Panc1 (cell line): ENCODE results near the gene CYP4B1. TPM values are rescaled to one million over a fixed set of nuclear protein-coding genes. Genes with fewer than 3 reads are reported as not detected.
A peak's percentile ranks its signal among the peaks of the same experiment; 100 is the strongest.

Source experiments
- ATAC-seq: fragments of 200-7000 bp; cut with Tn5 transposase; 2 replicates; pipeline ENCODE4 v1.9.1; 2020; ENCODE audit warnings: mild to moderate bottlenecking, moderate library complexity
- BruUV-seq: library from RNA; stranded (reverse); fragments of 400-500 nt; replicated peaks from 2 replicates; lab custom pipeline; 2021; lab: Mats Ljungman, UMichigan
- CTCF ChIA-PET: fragments of 300-600 bp; sonication (Branson Sonifier 250); formaldehyde crosslinking; loops from one replicate; lab custom pipeline; 2022; ENCODE audit warnings: antibody characterized with exemption; lab: Charles Lee
- POLR2A ChIA-PET: fragments of 300-600 bp; sonication (Branson Sonifier 250); formaldehyde crosslinking; loops from one replicate; lab custom pipeline; 2022; ENCODE audit warnings: antibody characterized with exemption; lab: Charles Lee
- DNase-seq: peaks from one replicate; pipeline ENCODE4 v3.0.0-alpha.2; 2010; ENCODE audit warnings: low read depth, low spot score
- H3K27ac ChIP-seq: 2 replicates; pipeline ENCODE4 v1.5.1; 2011; ENCODE audit warnings: mild to moderate bottlenecking, low read length, inconsistent platforms
- H3K27me3 ChIP-seq: fragments of 200-500 bp; sonication (Bioruptor generic); 2 replicates; pipeline ENCODE4 v1.6.0; 2014; ENCODE audit warnings: low read length, inconsistent platforms; ENCODE audit not compliant: control insufficient read depth, insufficient read depth
- H3K36me3 ChIP-seq: fragments of 200-500 bp; sonication (Bioruptor generic); 2 replicates; pipeline ENCODE4 v1.5.1; 2014; ENCODE audit warnings: inconsistent platforms, mild to moderate bottlenecking, low read length, moderate library complexity; ENCODE audit not compliant: control insufficient read depth, insufficient read depth
- H3K4me1 ChIP-seq: 2 replicates; pipeline ENCODE4 v1.5.1; 2011; ENCODE audit warnings: inconsistent platforms, mild to moderate bottlenecking, low read length, moderate library complexity; ENCODE audit not compliant: control insufficient read depth, insufficient read depth
- H3K4me3 ChIP-seq, 2 experiments: 2 replicates each; pipeline ENCODE4 v1.5.1; 2011 to 2012; ENCODE audit warnings: low read depth in 2 of 2, low read length in 2 of 2, mild to moderate bottlenecking in 2 of 2, inconsistent platforms in 1 of 2, moderate library complexity in 1 of 2
- H3K9me3 ChIP-seq: fragments of 200-500 bp; sonication (Bioruptor generic); 2 replicates; pipeline ENCODE4 v1.5.1; 2014; ENCODE audit warnings: low read depth, mild to moderate bottlenecking, inconsistent platforms, low read length, moderate library complexity; ENCODE audit not compliant: control insufficient read depth, insufficient read depth
- CTCF ChIP-seq: fragments of 450-650 bp; IDR thresholded peaks from 2 replicates; pipeline ENCODE4 v1.5.1; 2017; ENCODE audit warnings: mild to moderate bottlenecking
- POLR2AphosphoS5 ChIP-seq: IDR thresholded peaks from 2 replicates; pipeline ENCODE4 v1.6.1; 2012; ENCODE audit warnings: mild to moderate bottlenecking, low read depth, low read length, moderate library complexity
- SIN3A ChIP-seq: IDR thresholded peaks from 2 replicates; pipeline ENCODE4 v1.6.1; 2012; ENCODE audit warnings: low read depth, mild to moderate bottlenecking, low read length, moderate library complexity, borderline replicate concordance; ENCODE audit not compliant: insufficient read depth
- TCF7L2 ChIP-seq: IDR thresholded peaks from 2 replicates; pipeline ENCODE4 v1.6.1; 2011; ENCODE audit warnings: mild to moderate bottlenecking, low read depth, low read length, inconsistent platforms
- in situ Hi-C: cut with HindIII; loops from 2 replicates; pipeline ENCODE4 v1.10.0; 2016; ENCODE audit warnings: low sequenced_read_pairs, low pct_unique_long_range_greater_than_20kb
- intact Hi-C: fragments of 100-400 bp; cut with micrococcal nuclease; formaldehyde crosslinking; loops from one replicate; pipeline ENCODE4 v1.10.0; 2022; ENCODE audit not compliant: unreplicated experiment
- total RNA-seq: library from RNA; stranded (reverse); gene quantifications from one replicate; pipeline ENCODE4 v1.2.1, GENCODE V29; 2021; ENCODE audit not compliant: unreplicated experiment
- TF ChIP-seq, protein P1 (sequence below), 2 experiments: IDR thresholded peaks; 2 replicates each; pipeline ENCODE4 v1.6.1; 2011 to 2012; ENCODE audit warnings: low read depth in 2 of 2, control low read depth in 1 of 2, low read length in 1 of 2, mild to moderate bottlenecking in 1 of 2, moderate library complexity in 1 of 2; ENCODE audit not compliant: insufficient read depth in 1 of 2

The CYP4B1 gene
- total RNA-seq, 1 experiment from 2014 or later = not detected

DNA sequence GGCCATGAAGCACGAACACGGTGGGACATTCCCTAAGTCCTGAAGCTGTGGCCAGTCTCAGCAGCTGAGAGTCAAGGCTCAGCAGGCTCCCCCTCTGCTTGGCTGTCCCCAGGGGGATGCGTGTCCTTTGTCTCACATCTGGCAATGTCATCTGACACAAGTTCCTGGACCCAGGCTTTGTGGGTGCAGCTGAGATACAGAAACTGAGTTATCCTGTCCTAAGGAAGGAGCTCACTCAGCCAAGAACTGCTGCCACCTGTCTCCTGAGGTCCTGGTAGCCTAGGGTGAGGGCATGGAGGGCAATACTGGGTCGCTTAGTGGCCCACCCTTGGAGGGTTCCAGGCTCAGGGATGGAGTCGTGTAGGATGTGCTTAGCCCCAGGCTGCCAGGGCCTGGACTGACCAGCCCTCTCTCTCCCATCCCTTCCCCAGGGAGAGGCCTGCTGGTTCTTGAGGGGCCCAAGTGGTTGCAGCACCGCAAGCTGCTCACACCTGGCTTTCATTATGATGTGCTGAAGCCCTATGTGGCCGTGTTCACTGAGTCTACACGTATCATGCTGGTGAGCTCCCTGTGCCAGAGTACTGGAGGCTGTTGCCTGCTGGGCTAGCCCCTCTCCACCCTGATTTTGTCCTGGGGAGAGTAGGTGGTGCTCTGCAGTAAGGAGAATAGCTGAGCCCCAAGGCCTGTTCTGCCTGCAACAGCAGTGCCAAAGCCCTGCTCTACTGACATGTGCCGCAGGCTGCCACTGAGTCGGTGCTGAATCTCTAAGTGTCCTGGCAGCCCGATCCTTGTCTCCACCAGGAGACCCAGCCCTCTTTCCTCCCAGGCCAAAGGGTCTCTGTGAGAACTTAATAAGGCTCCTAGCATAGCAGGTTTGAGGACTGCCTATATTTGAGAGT, 13.5 kb downstream of the CYP4B1 start:
- ATAC-seq = 0 out of 2 replicates have a peak, but pooled peaks have one; percentile 33
- intact Hi-C loops = no loop called here
- CTCF ChIA-PET = interaction anchor here (0.8 kb wide), 1 partner anchor 240 kb away, joined by 3 read pairs; no protein-coding TSS in a partner anchor

DNA sequence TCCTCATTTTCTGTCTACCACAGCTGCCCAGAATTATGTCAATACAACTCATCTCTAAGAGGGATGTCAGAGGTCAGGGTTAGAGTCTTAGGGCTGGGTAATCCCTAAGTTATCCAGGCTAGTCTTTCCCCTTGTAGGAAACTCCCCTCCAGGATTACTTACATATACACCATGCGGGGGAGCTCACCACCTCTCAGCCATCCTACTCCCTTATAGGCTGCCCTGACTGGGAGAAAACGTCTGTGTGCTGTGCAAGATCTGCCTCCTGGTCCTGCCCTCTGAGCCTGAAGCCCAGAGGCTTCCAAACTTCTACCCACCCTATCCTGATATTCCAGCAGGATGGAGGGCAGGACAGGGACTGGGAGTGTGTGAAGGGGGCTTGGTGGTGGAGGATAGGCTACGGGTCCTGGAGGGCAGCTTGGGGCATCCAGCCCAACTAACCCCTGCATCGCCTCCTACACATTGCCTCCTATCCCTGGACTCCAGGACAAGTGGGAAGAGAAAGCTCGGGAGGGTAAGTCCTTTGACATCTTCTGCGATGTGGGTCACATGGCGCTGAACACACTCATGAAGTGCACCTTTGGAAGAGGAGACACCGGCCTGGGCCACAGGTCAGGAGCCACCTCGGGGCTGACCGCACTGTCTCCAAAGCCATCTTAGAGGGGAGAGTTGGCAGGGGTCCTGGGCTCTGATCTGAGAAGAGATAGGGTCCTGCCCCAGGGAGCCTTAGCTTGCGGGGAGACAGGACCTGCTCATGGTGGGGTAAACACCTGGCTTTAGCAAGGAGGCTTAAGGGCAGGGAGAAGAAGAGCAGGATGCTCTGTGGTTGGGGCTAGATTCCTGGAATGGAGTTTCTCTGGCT, 14.4 kb downstream of the CYP4B1 start:
- POLR2A ChIA-PET = no interaction called here
- ATAC-seq = 0 out of 2 replicates have a peak, but pooled peaks have one; percentile 19
- Histone ChIP-seq H3K36me3 (no peaks in the 10 kb centered on the region), H3K4me3 (no peak overlapping the region), H3K9me3 (no peaks in the 10 kb centered on the region), H3K27ac (no peak overlapping the region), H3K4me1 (no peaks in the 10 kb centered on the region), H3K27me3 (no peaks in the 10 kb centered on the region)
- no peak for TF ChIP-seq CTCF
- no peak for TF ChIP-seq TCF7L2
- TF ChIP-seq, protein P1, sequence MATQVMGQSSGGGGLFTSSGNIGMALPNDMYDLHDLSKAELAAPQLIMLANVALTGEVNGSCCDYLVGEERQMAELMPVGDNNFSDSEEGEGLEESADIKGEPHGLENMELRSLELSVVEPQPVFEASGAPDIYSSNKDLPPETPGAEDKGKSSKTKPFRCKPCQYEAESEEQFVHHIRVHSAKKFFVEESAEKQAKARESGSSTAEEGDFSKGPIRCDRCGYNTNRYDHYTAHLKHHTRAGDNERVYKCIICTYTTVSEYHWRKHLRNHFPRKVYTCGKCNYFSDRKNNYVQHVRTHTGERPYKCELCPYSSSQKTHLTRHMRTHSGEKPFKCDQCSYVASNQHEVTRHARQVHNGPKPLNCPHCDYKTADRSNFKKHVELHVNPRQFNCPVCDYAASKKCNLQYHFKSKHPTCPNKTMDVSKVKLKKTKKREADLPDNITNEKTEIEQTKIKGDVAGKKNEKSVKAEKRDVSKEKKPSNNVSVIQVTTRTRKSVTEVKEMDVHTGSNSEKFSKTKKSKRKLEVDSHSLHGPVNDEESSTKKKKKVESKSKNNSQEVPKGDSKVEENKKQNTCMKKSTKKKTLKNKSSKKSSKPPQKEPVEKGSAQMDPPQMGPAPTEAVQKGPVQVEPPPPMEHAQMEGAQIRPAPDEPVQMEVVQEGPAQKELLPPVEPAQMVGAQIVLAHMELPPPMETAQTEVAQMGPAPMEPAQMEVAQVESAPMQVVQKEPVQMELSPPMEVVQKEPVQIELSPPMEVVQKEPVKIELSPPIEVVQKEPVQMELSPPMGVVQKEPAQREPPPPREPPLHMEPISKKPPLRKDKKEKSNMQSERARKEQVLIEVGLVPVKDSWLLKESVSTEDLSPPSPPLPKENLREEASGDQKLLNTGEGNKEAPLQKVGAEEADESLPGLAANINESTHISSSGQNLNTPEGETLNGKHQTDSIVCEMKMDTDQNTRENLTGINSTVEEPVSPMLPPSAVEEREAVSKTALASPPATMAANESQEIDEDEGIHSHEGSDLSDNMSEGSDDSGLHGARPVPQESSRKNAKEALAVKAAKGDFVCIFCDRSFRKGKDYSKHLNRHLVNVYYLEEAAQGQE (IDR thresholded peaks at IDR 0.05; ENCODE audit: insufficient read depth in 1 of 2, low read depth in 2 of 2, low read length in 1 of 2) = no peak
- no peak for TF ChIP-seq POLR2AphosphoS5
- TF ChIP-seq SIN3A = no peak
- CTCF ChIA-PET = interaction anchor here (0.8 kb wide), 1 partner anchor 239 kb away, joined by 3 read pairs; no protein-coding TSS in a partner anchor
- DNase-seq = no peak
- intact Hi-C loops (no loop called here), in situ Hi-C loops (no loop called here)
- no TSS peak for BruUV-seq

More for the DNA sequence above, 13.5 kb downstream of the CYP4B1 start:
- DNase-seq = no peak
- Histone ChIP-seq H3K4me3 (no peak overlapping the region), H3K4me1 (no peaks in the 10 kb centered on the region), H3K9me3 (no peaks in the 10 kb centered on the region), H3K27me3 (no peaks in the 10 kb centered on the region; the same call in 1 of the 2 replicates), H3K36me3 (no peaks in the 10 kb centered on the region), H3K27ac (no peak overlapping the region)
- no TSS peak for BruUV-seq
- in situ Hi-C loops = no loop called here
- POLR2A ChIA-PET = no interaction called here
- no peak for TF ChIP-seq SIN3A
